M059J (cell line): ENCODE results near the gene TCEAL4. TPM values are rescaled to one million over a fixed set of nuclear protein-coding genes. Genes with fewer than 3 reads are reported as not detected.

Experiments
- DNase-seq: peaks from one replicate; pipeline ENCODE4 v3.0.0-alpha.2; 2012; ENCODE audit warnings: low read depth
- total RNA-seq: library from RNA; depleted of rRNA; stranded (reverse); fragments of >200 nt; shearing (Covaris generic); gene quantifications from 2 replicates; pipeline ENCODE4 v1.2.3, GENCODE V29; 2014; rRNA removed

Gene TCEAL4
- 96.7 and 114 TPM in 2 replicates for total RNA-seq

GRCh38 chrX:103585411-103586313 is at the start of gene TCEAL4:
Gene TCEAL4, plus strand, starts transcription at chrX:103585515. Its CDS starts 1,161 bp downstream, at chrX:103586676.
- peak; percentile 53 for DNase-seq

DNA sequence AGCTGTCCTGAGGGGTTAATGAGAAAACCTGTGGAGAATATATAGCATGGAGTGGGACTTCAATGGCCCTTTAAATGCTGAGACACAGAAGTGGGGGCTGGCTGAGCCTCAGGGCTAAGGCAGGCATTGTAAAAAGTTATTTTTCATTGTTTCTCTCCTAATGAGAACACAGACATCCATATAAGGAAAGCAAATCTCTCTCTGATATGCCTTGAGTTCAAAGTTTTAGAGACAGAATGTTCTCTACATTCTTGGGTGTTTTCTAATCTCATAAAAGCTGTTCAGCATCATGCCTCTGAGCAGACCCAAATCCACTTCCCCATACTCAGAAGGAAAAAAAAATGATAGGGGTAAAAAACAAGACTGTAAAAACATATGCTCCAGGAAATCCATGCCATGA is 49.2 kb upstream of the TCEAL4 start:
- DNase-seq, result no peak

DNA sequence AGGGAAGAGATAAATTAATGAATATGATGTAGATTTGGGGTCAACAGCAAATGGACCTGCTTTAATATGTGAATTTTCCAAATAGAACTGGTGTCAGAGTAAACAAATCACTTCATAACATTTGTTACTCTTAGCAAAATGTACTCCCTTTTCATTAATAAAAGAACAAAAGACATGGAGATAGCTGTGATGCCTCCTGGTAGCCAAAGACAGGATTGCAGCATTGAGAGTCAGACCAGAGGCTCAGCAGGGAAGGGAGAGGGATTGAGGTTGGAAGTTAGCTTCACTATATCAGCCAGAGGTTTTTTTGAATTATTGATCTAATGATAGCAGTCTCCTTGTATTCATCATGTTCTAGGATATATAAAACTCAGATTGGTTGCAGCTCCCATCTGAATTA is 48.6 kb upstream of the TCEAL4 start:
- no peak for DNase-seq

GRCh38 chrX:103537871-103538387 is 47.4 kb upstream of the TCEAL4 start:
- DNase-seq, result no peak

DNA sequence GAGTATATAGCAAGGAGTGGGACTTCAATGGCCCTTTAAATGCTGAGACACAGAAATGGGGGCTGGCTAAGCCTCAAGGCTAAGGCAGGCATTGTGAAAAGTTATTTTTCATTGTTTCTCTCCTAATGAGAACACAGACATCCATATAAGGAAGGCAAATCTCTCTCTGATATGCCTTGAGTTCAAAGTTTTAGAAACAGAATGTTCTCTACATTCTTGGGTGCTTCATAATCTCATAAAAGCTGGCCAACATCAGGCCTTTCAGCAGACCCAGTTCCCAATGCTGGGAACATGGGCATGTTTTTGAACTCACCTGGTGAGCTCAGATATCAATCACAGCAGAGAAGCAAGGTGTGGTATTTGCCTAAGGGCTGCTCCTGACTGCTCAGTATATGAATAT is 46.6 kb upstream of the TCEAL4 start:
- DNase-seq, result peak; percentile 29

DNA sequence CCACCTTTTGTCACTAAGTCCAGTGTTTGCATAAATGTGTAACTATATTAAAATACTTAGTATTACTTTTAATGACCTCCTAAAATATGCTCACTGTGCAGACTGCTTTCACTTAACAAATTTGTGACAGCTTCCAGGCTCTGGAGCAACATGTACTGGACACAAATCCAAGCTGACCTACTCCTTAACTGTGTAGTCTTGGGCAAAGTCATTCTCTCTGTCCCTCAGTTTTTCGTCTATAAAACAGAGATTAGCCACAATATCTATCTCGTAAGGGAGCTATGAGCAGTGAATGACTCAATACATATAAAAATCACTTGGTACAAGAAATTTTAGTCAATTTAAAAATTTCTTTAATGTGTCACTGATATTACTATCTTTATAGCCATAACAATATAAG is 45.6 kb upstream of the TCEAL4 start:
- peak; percentile 28 for DNase-seq

DNA sequence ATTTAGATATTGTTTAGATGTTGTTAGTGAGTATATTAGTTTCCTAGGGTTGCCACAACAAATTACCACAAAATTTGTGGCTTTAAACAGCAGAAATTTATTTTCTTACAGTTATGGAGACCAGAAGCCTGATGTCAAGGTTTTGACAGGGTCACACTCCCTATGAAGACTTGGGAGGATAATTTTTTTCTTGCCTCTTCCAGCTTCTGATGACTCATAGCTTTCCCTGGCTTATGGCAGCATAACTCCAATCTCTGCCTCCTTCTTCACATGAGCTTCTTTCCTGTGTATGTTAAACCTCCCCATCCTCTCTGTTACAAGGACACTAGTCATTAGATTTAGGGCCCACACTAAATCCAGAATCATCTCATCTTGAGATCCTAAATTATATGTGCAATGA is 45.2 kb upstream of the TCEAL4 start:
- DNase-seq, result peak; percentile 65

DNA sequence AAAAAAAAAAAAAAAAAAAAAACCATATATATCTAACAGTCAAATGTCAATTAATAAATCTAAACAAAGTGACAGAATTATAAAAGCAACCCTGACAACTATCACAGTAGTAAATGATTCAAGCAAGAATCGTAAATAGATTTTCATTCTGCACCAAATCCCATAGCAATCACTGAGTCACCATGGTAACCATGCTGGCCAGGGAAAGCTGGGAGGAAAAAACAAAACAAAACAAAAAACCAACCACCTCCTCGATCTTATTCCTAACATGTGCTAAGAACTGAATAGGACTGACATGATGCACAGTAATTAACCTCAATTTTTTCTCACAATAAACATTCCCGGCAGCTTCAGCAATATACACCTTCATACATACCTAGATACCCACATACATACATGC is 35.4 kb upstream of the TCEAL4 start:
- DNase-seq, result peak; percentile 63

DNA sequence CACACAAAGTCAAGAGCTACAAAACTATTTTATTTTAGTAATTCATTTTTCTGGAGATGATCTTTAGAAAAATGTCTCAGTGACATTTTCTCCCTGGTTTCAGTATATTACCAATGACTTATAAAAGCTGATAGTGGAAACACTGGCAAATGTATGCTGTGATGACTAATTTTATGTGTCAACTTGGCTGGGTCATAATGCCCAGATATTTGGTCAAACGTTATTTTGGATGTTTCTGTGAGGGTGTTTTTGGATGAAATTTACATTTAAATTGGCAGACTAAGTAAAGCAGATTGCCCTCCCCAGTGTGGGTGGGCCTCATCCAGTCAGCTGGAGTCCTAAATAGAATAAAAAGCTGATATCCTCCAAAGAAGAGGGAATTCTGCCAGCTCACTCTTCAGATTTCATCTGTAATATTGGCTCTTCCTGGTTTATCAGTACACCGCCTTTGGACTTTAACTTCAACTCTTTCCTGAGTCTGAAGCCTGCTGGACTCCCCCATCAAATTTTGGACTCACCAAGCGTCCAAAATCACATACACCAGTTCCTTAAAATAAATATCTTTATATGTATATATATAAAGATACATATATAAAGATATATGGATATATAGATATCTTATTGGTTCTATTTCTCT is 34.8 kb upstream of the TCEAL4 start:
- no peak for DNase-seq

GRCh38 chrX:103552236-103552635 is 33.1 kb upstream of the TCEAL4 start:
- no peak for DNase-seq

DNA sequence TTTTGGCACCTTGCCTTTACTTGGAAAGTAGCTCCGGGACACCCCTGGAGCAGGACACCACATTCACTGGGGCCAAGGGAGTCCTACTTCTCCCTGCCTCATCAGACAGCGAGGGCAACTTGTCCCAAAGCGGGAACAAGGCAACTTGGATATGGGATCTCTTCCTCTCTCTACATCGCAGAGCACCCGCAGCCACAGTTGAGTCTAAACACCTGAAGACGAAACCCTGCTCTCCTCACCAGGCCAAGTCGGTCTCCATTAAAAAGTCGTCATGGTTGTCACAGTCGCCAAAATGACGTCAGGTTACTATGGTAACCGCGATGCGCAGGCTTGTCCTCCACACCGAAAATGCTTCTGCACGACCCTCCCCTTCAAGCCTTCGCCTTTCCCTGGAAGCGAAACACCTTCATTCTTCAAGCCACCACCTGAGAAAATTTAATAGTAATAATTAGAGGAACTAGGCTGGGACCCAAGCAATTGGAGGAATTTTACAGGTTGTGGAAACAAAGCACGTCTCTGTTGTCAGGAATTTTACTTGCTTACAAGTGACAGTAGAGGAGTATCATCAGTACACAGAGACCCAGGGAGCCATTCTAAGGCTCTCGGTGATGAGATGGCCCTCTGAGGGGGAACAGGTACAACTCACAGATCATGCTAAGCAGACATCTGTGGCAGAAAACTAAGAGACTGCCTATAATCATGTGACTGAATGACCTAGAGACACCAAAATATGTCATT is 30.5 kb upstream of the TCEAL4 start:
- DNase-seq, result peak; percentile 78

DNA sequence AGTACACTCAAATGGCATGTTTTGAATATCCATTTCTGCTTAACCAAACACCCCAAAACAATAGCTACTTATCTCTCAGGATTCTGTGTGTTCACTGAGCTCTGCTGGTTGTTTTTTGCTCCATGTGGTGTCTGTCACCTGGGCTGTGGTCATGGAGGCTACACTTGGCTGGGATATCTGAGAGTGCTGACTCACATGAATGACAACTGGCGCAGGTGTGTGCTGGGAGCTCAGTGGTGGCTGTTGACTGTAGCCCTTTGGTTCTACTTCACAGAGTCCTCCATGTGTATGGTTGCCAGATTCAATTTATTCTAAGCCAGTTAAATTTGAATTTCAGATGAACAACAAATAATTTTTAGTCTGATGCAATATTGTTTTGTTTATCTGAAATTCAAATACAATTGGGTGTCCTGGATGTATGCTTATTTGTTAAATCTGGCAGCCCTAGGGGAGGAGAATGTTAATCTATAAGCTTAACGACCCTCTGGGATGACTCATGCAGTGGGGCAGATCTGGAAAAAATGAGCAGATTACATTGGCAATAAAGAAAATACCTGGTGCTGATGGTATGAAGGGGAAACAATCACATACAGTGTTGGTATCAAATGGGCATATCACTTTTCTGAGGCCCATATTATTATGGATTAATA is 28.2 kb upstream of the TCEAL4 start:
- DNase-seq, result no peak

- no peak for DNase-seq
These were observed 25.1 kb upstream of the TCEAL4 start for GRCh38 chrX:103560256-103560655.

DNA sequence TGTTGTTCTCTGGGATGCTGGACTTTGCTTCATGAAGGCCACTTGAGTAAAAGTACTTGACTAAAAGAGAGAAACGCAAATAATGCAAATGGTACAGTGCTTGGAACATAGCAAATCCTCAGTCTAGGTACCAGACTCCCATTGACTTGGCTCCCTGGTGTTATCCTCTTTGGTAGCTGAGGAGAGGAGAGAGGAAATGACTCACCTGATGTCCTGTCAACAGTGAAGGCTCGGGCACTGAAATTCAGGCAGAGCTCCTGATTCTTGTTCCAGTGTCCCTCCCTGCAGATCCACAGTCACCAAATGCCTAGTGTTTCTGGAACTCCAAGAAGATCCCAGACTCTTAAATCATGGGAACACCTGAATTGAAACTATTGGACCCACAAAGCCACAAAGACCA is 22.5 kb upstream of the TCEAL4 start:
- peak; percentile 69 for DNase-seq

GRCh38 chrX:103565197-103565596 is 20.1 kb upstream of the TCEAL4 start:
- DNase-seq, result no peak

- DNase-seq, result peak; percentile 77
These were observed 19.6 kb upstream of the TCEAL4 start for GRCh38 chrX:103565752-103566151.

DNA sequence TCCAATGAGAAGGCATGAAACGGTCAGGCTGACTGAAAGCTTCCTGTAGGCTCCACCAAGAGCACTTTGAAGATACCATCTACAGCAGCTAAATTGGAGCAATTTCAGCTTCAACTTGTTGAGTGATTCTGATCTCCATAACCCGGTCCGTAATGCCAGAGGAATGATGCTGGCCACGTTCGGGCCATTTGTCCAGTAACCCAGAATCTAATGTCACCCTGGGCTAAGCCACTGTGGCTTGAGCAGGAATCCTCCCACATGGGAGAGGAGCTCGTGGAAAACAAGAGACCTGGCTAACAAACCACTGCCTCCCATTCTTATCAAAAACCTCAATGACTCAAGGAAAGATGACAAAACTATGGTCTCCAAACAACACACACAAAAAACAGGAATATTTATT is 14.2 kb upstream of the TCEAL4 start:
- no peak for DNase-seq

- no peak for DNase-seq
These were observed 13.6 kb upstream of the TCEAL4 start for GRCh38 chrX:103571726-103572125.

DNA sequence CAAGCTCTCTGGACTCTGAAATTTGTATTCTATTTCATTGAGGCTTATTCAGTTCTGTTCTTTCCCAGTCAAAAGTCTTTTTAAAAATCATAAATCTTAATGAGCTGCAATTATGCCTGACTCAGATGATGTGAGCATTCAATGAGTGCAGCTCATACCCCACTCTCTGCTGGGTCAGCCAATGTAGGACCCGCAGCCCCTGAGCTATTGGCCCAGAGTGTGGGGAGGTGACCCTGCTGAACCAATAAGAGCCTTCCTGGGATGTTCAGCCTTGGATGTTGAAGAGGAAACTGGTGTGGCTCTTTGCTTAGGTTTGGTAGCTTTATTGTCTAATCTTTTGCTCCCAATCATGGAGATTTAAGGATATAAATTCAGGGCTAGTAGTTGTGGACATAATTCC is 12.1 kb upstream of the TCEAL4 start:
- no peak for DNase-seq

GRCh38 chrX:103584596-103584995 is 719 bp upstream of the TCEAL4 start:
- peak; percentile 9 for DNase-seq

- DNase-seq, result no peak
These were observed 965 bp downstream of the TCEAL4 start for GRCh38 chrX:103586314-103586646.

DNA sequence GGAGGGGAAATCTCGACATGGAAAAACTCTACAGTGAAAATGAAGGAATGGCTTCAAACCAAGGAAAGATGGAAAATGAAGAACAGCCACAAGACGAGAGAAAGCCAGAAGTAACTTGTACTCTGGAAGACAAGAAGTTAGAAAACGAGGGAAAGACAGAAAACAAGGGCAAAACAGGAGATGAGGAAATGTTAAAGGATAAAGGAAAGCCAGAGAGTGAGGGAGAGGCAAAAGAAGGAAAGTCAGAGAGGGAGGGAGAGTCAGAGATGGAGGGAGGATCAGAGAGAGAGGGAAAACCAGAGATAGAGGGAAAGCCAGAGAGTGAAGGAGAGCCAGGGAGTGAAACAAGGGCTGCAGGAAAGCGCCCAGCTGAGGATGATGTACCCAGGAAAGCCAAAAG is 1.3 kb downstream of the TCEAL4 start:
- no peak for DNase-seq
